ENCODE measurements around the gene KREMEN1. TPM values are rescaled to one million over a fixed set of nuclear protein-coding genes. Genes with fewer than 3 reads are reported as not detected.

KREMEN1 gene
- total RNA-seq, 1 donor from 2014 or later: 1.4 TPM

DNA sequence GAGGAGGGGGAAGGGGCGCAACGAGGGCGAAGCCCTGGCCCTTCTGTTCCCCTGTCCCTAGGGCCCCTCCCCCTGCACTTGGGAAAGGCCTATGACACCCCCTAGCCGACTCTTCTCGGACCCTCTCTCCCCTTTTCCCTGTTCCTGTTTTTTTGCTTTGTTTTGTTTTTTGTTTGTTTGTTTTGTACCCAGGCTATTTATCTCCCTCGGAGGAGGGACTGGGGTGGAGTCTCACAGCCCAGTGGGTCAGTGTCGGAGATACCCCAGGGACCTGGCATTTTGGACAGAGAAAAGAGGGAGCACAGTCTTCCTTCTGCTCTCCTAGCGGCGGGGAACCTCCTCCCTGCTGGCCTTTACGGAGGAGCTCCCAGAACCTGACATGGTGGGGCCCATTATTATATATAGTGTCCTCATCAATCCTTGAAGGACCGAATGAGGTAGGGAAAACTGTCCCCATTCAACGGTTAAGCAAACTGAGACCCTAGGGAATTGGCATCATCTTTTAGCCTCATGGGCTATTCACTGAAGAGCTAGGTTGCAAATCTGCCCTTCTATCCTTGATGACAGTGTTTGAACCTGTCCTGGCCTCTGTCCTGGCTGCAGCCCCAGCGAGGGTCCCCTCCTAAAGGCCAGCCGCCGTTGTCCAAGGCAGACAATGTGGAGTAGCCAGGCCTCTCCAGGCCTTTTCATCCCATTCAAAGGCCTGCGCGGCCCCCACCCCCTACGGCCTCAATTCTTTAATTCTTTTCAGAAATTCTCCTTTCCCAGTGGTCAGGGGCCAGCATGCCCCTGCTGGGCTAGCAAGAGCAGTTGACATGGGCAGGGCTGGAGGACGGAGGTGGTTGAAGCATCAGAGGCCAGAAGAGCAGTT, 133.8 kb downstream of the KREMEN1 start:
- TF ChIP-seq EZH2phosphoT487 (IDR thresholded peaks at IDR 0.05): peak; percentile 24
- TF ChIP-seq, protein P1, sequence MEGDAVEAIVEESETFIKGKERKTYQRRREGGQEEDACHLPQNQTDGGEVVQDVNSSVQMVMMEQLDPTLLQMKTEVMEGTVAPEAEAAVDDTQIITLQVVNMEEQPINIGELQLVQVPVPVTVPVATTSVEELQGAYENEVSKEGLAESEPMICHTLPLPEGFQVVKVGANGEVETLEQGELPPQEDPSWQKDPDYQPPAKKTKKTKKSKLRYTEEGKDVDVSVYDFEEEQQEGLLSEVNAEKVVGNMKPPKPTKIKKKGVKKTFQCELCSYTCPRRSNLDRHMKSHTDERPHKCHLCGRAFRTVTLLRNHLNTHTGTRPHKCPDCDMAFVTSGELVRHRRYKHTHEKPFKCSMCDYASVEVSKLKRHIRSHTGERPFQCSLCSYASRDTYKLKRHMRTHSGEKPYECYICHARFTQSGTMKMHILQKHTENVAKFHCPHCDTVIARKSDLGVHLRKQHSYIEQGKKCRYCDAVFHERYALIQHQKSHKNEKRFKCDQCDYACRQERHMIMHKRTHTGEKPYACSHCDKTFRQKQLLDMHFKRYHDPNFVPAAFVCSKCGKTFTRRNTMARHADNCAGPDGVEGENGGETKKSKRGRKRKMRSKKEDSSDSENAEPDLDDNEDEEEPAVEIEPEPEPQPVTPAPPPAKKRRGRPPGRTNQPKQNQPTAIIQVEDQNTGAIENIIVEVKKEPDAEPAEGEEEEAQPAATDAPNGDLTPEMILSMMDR (IDR thresholded peaks at IDR 0.05): no peak
- no peaks in the 10 kb centered on the region for H3K9me3 Mint-ChIP-seq
- peak; percentile 86 for DNase-seq (ENCODE audit: low spot score)
- H3K27me3 Mint-ChIP-seq (ENCODE audit: insufficient read depth, low read depth): peaks cover 14% of the 10 kb centered on the region
- H3K27me3 ChIP-seq: peaks cover 10% of the 10 kb centered on the region
- peak overlapping the region; percentile 96 for H3K27ac Mint-ChIP-seq
- peak overlapping the region; percentile 98 for H2AFZ ChIP-seq (replicated peaks)
- H3K4me3 Mint-ChIP-seq: peak overlapping the region; percentile 94
- H3K27ac ChIP-seq: no peak overlapping the region
- no peaks in the 10 kb centered on the region for H3K79me2 ChIP-seq (ENCODE audit: low read depth)
- peak overlapping the region; percentile 99 for H3K4me2 ChIP-seq
- peak overlapping the region; percentile 89 for H3K4me3 ChIP-seq
- no peak overlapping the region for H3K9ac ChIP-seq
- H3K4me1 Mint-ChIP-seq: peaks cover 84% of the 10 kb centered on the region
- H4K20me1 ChIP-seq (ENCODE audit: low read depth): peaks cover 16% of the 10 kb centered on the region
- H3F3A ChIP-seq (ENCODE audit: low read depth): peaks cover 54% of the 10 kb centered on the region
- H3K36me3 Mint-ChIP-seq: no peaks in the 10 kb centered on the region
- no peaks in the 10 kb centered on the region for H3K36me3 ChIP-seq
- no peaks in the 10 kb centered on the region for H3K9me3 ChIP-seq (ENCODE audit: low read depth)
- H3K4me1 ChIP-seq: peaks cover 37% of the 10 kb centered on the region

DNA sequence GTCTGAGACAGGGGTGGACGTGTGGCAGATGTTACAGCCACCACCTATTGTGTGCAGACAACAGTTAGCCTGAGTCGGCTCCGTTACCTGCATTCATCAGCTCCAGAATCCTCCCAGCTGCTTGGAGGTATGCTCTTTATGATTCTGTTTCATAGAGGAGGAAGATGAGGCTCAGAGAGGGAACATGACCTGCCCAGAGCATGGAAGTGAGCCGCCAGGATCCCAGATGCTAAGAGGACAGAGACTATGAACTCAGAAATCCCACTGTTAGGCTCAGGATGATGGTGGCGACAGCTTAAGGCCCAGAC, 134.4 kb downstream of the KREMEN1 start:
- Mint-ChIP-seq H3K4me3 (peak overlapping the region; percentile 94), H3K27me3 (ENCODE audit: insufficient read depth, low read depth) (peaks cover 14% of the 10 kb centered on the region), H3K27ac (peak overlapping the region; percentile 96), H3K4me1 (peaks cover 81% of the 10 kb centered on the region), H3K9me3 (no peaks in the 10 kb centered on the region), H3K36me3 (no peaks in the 10 kb centered on the region)
- Histone ChIP-seq H3K79me2 (ENCODE audit: low read depth) (no peaks in the 10 kb centered on the region), H3K36me3 (no peaks in the 10 kb centered on the region), H3K9ac (no peak overlapping the region), H3F3A (ENCODE audit: low read depth) (peaks cover 51% of the 10 kb centered on the region), H4K20me1 (ENCODE audit: low read depth) (peaks cover 16% of the 10 kb centered on the region), H3K4me2 (peak overlapping the region; percentile 99), H2AFZ (replicated peaks) (no peak overlapping the region), H3K27ac (no peak overlapping the region), H3K4me3 (peak overlapping the region; percentile 89), H3K4me1 (peaks cover 37% of the 10 kb centered on the region), H3K9me3 (ENCODE audit: low read depth) (no peaks in the 10 kb centered on the region), H3K27me3 (peaks cover 10% of the 10 kb centered on the region)
- no peak for DNase-seq (ENCODE audit: low spot score)
- TF ChIP-seq EZH2phosphoT487 (IDR thresholded peaks at IDR 0.05) (no peak), EZH2 (IDR thresholded peaks at IDR 0.05) (no peak)
- TF ChIP-seq, protein P1 (IDR thresholded peaks at IDR 0.05): no peak

DNA sequence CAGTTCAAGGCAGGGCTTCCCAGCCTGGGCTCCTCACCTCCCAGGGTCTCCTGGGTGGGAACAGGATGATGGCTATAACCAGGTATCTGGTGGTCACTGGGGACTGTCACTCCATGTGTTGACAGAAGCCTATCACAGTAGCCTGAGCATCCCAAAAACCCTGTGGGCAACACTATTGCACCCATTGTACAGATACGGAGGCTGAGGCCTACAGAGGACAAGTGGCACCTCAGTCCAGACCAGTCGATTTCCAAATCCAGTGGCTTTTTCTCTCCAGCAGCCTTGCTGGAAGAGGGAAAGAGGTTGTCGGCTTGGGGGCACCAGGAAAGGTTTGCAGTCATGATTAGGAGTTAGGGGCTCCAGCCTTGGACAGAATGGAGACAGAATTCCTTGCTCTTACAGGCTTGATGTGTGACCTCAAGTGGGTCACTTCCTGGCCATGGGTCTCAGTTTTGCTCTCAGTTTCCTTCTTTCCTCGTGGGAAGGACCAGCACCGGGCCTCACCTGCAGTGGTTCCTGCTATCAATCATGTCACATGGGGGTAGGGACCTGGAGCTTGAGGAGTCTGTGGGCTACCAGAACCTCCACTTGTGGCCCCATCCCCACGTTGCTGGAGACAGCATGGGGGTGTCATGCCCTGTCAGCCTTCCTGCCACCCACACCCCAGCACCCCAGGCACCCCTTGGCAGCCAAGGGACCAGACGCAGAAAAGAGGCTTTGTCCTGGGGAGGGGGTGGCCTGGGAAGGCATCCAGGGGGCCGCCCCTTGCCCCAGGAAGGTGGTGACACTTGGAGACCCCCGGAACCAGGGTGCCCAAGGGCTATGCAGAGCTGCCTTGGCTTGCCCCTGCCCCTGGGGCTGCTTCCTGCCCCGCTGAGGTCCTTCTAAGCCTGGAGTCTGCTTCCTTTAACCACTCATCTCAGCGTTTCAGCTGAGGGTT, 135.0 kb downstream of the KREMEN1 start:
- Histone ChIP-seq H3K27ac (no peak overlapping the region), H3K4me2 (peak overlapping the region; percentile 99), H3K79me2 (ENCODE audit: low read depth) (no peaks in the 10 kb centered on the region), H3K36me3 (no peaks in the 10 kb centered on the region), H3K4me3 (no peak overlapping the region), H3K27me3 (peaks cover 10% of the 10 kb centered on the region), H3K9me3 (ENCODE audit: low read depth) (no peaks in the 10 kb centered on the region), H2AFZ (replicated peaks) (no peak overlapping the region), H4K20me1 (ENCODE audit: low read depth) (peaks cover 16% of the 10 kb centered on the region), H3K4me1 (peaks cover 37% of the 10 kb centered on the region), H3F3A (ENCODE audit: low read depth) (peaks cover 47% of the 10 kb centered on the region), H3K9ac (no peak overlapping the region)
- Mint-ChIP-seq H3K36me3 (no peaks in the 10 kb centered on the region), H3K4me1 (peaks cover 75% of the 10 kb centered on the region), H3K27ac (peak overlapping the region; percentile 42), H3K27me3 (ENCODE audit: insufficient read depth, low read depth) (peaks cover 12% of the 10 kb centered on the region), H3K9me3 (no peaks in the 10 kb centered on the region), H3K4me3 (peak overlapping the region; percentile 94)
- TF ChIP-seq, protein P1 (IDR thresholded peaks at IDR 0.05): no peak
- TF ChIP-seq EZH2phosphoT487 (IDR thresholded peaks at IDR 0.05) (no peak), EZH2 (IDR thresholded peaks at IDR 0.05) (no peak)
- DNase-seq (ENCODE audit: low spot score): no peak

Data from neural progenitor cell (in vitro differentiated cells).